ENCODE results near the gene ZNF584.

GRCh38 chr19:58379246-58379645, 29.2 kb upstream of the ZNF584 start:
- no peak for TF ChIP-seq SUZ12 (IDR thresholded peaks at IDR 0.05; ENCODE audit: extremely low read depth, insufficient read depth, insufficient read length)
- no peak for TF ChIP-seq YY1 (IDR thresholded peaks at IDR 0.05; ENCODE audit: insufficient read depth, insufficient read length)
- TF ChIP-seq ZNF274 (IDR thresholded peaks at IDR 0.05; ENCODE audit: low read depth, low read length): no peak

Measured in NT2/D1 (cell line).